ENCODE results near the gene SDHAF2. TPM values are rescaled to one million over a fixed set of nuclear protein-coding genes. Genes with fewer than 3 reads are reported as not detected.

The SDHAF2 gene
- polyA plus RNA-seq, 3 donors: 45.5 to 70.2 (median 64.8) TPM

DNA sequence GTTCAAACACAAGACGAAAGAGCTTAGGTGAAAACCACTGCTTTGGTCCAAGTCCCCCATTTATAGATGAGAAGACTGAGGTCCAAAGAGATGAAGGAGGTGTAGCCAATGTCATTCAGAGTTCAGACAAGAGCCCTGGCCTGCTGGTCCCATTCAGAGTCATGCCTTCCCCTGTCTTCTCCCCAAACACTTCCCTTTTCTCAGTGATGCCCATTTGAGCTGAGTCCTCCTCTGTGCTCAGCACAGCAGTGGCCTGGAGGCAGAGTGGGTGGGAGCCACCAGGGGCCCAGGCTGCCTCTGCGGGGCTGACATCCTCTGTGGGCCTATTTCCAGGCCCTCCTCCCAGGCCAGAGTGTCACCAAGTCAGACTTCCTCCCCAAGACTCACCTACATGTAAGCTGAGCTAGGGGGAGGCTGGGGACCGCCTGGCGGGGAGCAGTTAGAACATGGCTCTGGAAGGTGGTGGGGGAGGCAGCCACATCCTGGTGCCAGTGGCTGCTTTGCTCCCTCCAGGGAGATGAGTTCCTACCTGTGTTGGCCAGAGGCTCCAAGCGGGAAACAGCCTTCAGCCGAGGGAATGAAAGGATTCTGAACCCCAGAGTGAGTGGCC is 56.2 kb downstream of the SDHAF2 start:
- H3K4me3 Mint-ChIP-seq: no peak overlapping the region
- H2AFZ ChIP-seq (ENCODE audit: insufficient read depth, low read depth, low read length, poor library complexity, severe bottlenecking): no peak overlapping the region
- peaks cover 0 to 3% of the 10 kb centered on the region in 2 donors for H3K36me3 Mint-ChIP-seq
- H3K9me3 Mint-ChIP-seq: peaks cover 0 to 9% (median 0%) of the 10 kb centered on the region in 7 donors
- no peaks in the 10 kb centered on the region for H3K4me1 ChIP-seq (ENCODE audit: control insufficient read depth in 1 of 2, insufficient read depth in 2 of 2, low read length in 2 of 2)
- H3K27ac Mint-ChIP-seq: no peak overlapping the region
- H3K4me2 ChIP-seq (replicated peaks; ENCODE audit: extremely low read depth, low read length, poor library complexity, severe bottlenecking): no peak overlapping the region
- no peak overlapping the region for H3K27ac ChIP-seq (ENCODE audit: low read depth in 1 of 2, low read length in 2 of 2)
- no peaks in the 10 kb centered on the region for H4K20me1 ChIP-seq (ENCODE audit: insufficient read depth, low read length)
- peaks cover 4 to 6% (median 5%) of the 10 kb centered on the region in 3 donors for H3K27me3 Mint-ChIP-seq (ENCODE audit: low read depth in 3 of 3)
- WGBS (ENCODE audit: insufficient coverage): 98% methylated on average over 3 of the region's 6 CpGs
- no peaks in the 10 kb centered on the region for H3K9me3 ChIP-seq (replicated peaks in 1 of 2; ENCODE audit: control insufficient read depth in 1 of 2, insufficient read depth in 1 of 2, low read length in 2 of 2)
- TF ChIP-seq, protein P1, sequence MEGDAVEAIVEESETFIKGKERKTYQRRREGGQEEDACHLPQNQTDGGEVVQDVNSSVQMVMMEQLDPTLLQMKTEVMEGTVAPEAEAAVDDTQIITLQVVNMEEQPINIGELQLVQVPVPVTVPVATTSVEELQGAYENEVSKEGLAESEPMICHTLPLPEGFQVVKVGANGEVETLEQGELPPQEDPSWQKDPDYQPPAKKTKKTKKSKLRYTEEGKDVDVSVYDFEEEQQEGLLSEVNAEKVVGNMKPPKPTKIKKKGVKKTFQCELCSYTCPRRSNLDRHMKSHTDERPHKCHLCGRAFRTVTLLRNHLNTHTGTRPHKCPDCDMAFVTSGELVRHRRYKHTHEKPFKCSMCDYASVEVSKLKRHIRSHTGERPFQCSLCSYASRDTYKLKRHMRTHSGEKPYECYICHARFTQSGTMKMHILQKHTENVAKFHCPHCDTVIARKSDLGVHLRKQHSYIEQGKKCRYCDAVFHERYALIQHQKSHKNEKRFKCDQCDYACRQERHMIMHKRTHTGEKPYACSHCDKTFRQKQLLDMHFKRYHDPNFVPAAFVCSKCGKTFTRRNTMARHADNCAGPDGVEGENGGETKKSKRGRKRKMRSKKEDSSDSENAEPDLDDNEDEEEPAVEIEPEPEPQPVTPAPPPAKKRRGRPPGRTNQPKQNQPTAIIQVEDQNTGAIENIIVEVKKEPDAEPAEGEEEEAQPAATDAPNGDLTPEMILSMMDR (IDR thresholded peaks at IDR 0.05): no peak
- intact Hi-C loops (cut with micrococcal nuclease): loop anchor here in 1 of 2 donors (10.0 kb wide), 1 partner anchor 149 kb away; no protein-coding TSS in a partner anchor
- H3K4me1 Mint-ChIP-seq: no peaks in the 10 kb centered on the region
- no peak overlapping the region for H3K4me3 ChIP-seq (replicated peaks in 1 of 3; ENCODE audit: low read depth in 2 of 3, low read length in 3 of 3)
- no peaks in the 10 kb centered on the region for H3K79me2 ChIP-seq (ENCODE audit: insufficient read depth, low read length)
- H3K36me3 ChIP-seq (replicated peaks in 1 of 2; ENCODE audit: control insufficient read depth in 1 of 2, insufficient read depth in 2 of 2, low read length in 2 of 2): no peaks in the 10 kb centered on the region
- H3K9ac ChIP-seq (ENCODE audit: insufficient read depth, low read length, poor library complexity, severe bottlenecking): no peak overlapping the region
- DNase-seq: no peak
- H3K27me3 ChIP-seq (ENCODE audit: control insufficient read depth in 2 of 2, insufficient read depth in 2 of 2, low read length in 2 of 2): no peaks in the 10 kb centered on the region

DNA sequence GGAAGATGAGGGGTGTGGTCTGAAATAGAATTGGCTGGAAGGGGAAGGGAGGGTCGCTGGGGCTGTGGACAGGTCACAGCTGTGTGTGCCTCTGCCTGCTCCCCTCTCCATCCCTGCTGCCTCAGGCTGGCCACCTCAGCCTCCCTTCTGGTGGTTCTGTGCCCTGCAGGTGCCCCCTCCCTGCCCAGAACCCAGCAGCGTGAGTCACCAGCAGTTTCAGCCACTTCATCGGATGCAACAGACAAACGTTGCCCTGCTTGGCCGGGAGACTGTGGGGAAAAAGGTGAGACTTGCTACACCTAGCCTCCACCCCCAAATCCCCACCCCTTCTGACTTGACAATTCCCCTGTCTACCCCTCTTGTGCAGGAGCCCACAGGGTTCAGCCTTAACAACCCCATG is 56.9 kb downstream of the SDHAF2 start:
- H3K79me2 ChIP-seq (ENCODE audit: insufficient read depth, low read length): no peaks in the 10 kb centered on the region
- DNase-seq: no peak
- Mint-ChIP-seq H3K9me3 (peaks cover 0 to 9% (median 0%) of the 10 kb centered on the region in 7 donors), H3K36me3 (peaks cover 0 to 3% of the 10 kb centered on the region in 2 donors), H3K27me3 (ENCODE audit: low read depth in 3 of 3) (peaks cover 4 to 6% (median 5%) of the 10 kb centered on the region in 3 donors), H3K4me1 (no peaks in the 10 kb centered on the region), H3K27ac (peak overlapping the region in 1 of 7 donors; percentile 18), H3K4me3 (no peak overlapping the region)
- no peaks in the 10 kb centered on the region for H4K20me1 ChIP-seq (ENCODE audit: insufficient read depth, low read length)
- H2AFZ ChIP-seq (ENCODE audit: insufficient read depth, low read depth, low read length, poor library complexity, severe bottlenecking): no peak overlapping the region
- TF ChIP-seq, protein P1 (IDR thresholded peaks at IDR 0.05): no peak
- H3K4me3 ChIP-seq (replicated peaks in 1 of 3; ENCODE audit: low read depth in 2 of 3, low read length in 3 of 3): no peak overlapping the region
- no peaks in the 10 kb centered on the region for H3K27me3 ChIP-seq (ENCODE audit: control insufficient read depth in 2 of 2, insufficient read depth in 2 of 2, low read length in 2 of 2)
- H3K9ac ChIP-seq (ENCODE audit: insufficient read depth, low read length, poor library complexity, severe bottlenecking): no peak overlapping the region
- no peak overlapping the region for H3K4me2 ChIP-seq (replicated peaks; ENCODE audit: extremely low read depth, low read length, poor library complexity, severe bottlenecking)
- no peak overlapping the region for H3K27ac ChIP-seq (ENCODE audit: low read depth in 1 of 2, low read length in 2 of 2)
- H3K9me3 ChIP-seq (replicated peaks in 1 of 2; ENCODE audit: control insufficient read depth in 1 of 2, insufficient read depth in 1 of 2, low read length in 2 of 2): no peaks in the 10 kb centered on the region
- no peaks in the 10 kb centered on the region for H3K4me1 ChIP-seq (ENCODE audit: control insufficient read depth in 1 of 2, insufficient read depth in 2 of 2, low read length in 2 of 2)
- intact Hi-C loops (cut with micrococcal nuclease): loop anchor here in 1 of 2 donors (10.0 kb wide), 1 partner anchor 148 kb away; no protein-coding TSS in a partner anchor
- H3K36me3 ChIP-seq (replicated peaks in 1 of 2; ENCODE audit: control insufficient read depth in 1 of 2, insufficient read depth in 2 of 2, low read length in 2 of 2): no peaks in the 10 kb centered on the region
- no CpG with 5 or more reads among the region's 5 CpGs for WGBS (ENCODE audit: insufficient coverage)
